Stimulated activated CD8-positive, alpha-beta memory T cell treated with anti-CD3 and anti-CD28 coated beads, Interleukin-7, amount 100 ng/mL, for 1 hour (primary cell): ENCODE data around the gene PGM5.

Source experiments
- DNase-seq, 2 donors: peaks; one replicate each; pipeline ENCODE4 v3.0.0-alpha.2; 2020; ENCODE audit warnings: low read depth in 2 of 2

The PGM5 gene

DNA sequence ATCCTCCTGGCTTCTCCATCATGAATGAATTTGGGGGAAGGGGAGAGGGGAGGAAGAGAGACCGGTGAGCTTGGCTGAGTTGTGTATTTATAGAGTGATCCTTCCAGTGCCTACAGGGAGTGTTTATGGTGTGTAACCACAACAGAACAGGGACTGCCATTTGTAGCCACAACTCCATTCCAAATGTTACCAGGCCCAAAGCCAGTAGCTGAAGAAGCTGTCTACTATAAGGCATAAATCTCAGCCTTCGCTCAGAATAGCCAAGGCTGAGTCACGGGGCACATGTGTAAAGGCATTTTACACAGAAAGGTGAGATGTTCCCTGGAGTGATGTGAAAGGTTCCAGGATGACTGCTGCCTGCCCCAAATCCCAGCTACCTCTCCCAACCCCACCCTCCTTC, 181.8 kb downstream of the PGM5 start:
- DNase-seq: no peak

GRCh38 chr9:68540712-68541535, 184.5 kb downstream of the PGM5 start, which contains the start of gene TMEM252:
Gene TMEM252 (minus strand): TSS chr9:68540883. CDS start chr9:68540814, 69 bp downstream.
- DNase-seq: no peak

DNA sequence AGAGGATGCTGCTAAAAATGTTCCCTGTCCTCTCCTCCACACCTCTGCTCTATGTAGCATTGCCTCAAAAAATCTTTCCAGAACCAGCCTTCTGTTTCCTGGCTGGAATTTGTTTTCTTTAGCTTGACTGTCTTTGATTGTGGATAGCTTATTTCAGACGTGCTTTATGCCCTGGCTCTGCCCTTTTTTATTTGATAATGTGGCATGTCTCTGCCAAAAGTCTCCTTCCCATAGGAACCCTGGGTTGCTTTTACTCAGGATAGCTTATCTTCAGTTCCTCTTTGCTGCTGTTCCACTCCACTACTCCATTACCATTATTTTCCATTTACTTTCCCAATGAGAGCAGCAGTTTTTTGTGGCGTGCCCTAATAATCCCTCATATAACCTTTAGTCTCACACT, 185.2 kb downstream of the PGM5 start:
- DNase-seq: no peak

DNA sequence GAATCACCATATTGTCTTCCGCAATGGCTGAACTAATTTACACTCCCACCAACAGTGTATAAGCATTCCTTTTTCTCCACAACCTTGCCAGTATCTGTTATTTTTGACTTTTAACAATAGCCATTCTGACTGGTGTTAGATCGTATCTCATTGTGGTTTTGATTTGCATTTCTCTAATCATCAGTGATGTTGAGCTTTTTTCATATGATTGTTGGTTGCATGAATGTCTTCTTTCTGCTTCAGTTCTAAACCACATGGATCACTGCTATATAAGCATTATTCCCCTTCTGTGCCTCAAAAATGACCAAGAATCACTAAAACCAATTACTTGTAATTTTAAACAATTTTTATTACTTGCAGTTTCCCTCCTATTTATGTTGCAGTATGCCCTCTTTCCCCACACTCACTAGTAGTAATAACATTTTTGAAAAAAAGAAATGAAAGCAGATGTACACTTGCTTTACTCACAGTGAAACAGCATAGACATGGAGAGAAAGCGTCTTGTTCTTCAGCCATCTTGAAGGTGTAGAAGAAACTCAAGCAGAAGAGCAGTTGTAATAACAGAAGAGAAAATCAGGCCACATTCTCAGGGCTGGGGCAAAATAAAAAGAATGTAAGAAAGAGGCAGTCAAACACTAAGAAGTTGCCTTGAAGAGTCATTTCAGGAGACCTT, 188.8 kb downstream of the PGM5 start:
- DNase-seq: no peak

- DNase-seq: no peak
These were observed 190.4 kb downstream of the PGM5 start for GRCh38 chr9:68546596-68547390.

- DNase-seq: no peak
These were observed 191.0 kb downstream of the PGM5 start for GRCh38 chr9:68547417-68547816.

DNA sequence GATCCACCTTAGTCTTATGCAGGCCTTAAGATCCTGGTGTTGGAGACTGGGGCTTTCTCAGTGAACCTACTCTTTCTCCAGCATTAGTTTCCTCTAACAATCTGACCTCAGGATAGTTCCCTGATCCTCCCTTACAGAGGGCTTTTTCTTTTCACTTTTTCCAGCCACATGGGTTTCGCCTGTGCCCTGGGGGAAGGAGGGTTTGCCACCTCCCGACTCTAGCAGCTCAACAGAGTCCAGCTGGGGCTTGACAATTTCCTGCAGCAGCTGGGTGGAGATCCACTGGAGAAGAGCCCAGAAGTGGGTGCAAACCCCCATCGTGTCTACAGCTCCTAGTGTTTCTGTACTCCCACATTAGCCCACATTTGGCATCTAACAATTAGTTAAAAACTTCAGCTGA, 191.8 kb downstream of the PGM5 start:
- no peak for DNase-seq

DNA sequence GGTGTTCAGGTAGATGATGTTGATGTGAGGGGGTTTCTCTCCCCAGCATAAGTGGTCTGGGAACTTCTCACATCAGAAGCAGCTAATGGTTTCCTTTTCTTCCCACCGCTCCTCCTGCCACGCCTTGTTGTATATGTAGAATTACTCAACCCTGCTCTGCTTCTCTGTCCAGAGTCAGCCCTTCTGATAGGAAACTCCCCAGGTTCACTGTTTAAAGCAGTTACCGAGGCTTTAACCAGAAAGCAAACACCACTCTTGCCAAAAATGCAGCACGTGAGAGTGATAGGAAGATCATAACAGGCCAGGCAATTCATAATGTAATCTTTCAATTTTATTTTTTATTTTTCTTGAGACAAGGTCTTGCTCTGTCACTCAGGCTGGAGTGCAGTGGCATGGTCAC, 194.8 kb downstream of the PGM5 start:
- no peak for DNase-seq

- no peak for DNase-seq
These were observed 196.5 kb downstream of the PGM5 start for GRCh38 chr9:68552700-68553476.

- no peak for DNase-seq
These were observed 199.2 kb downstream of the PGM5 start for GRCh38 chr9:68555437-68556150.

DNA sequence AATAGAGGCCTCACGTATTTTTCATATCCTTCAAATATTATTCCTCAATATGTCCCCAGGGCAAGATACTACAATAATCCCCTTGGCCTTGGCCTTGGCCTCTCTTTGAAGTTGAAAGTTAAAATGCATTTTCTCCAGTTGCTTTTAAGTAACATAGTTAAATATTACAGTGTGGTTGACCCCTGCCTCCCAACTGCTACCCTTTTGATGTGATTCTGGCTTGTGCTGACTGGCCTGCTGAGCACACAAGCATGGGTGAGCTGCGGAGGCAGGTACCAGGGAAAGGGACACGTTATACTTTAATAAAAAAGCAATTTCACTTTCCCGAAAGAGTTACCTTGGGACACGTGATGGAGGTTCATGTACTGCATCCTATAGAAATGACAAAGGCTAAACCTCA, 202.1 kb downstream of the PGM5 start:
- no peak for DNase-seq

DNA sequence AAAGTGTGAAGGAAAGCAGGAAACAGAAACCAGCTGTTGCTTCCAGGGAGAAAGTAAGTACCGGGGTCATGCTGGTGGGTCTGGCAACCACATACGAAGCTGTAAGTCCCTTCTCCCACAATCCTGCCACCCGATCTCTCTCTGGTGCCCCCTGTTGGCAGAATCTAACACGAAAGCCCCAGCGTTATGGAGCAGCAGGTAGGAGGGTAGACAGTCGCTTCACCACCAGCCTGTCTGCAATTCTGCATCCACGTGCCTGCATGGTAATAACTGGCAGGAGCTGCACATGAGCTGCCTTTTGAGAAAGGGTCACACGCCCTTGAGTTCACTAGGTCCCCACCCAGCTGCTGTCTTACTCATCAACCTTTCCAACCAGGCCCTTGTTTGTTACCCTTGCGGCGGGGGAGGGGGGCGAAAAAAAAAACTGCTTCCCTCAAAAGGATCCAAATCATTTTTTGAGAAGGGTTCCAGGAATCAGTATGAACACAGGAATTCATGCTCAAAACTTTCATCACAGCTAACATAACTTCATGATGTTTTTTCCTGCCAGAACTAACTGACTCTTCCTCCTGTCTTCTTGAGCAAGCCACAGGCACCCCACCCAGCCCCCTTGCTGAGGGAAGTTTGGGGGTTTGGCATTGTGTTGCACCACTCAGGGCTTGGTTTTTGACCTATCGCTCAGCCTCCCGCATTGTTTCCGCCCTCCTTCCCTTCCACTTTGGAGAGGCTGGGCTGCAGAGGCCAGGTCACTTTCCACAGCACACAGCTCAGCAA, 203.8 kb downstream of the PGM5 start:
- peak in 1 of 2 donors; percentile 3 for DNase-seq

DNA sequence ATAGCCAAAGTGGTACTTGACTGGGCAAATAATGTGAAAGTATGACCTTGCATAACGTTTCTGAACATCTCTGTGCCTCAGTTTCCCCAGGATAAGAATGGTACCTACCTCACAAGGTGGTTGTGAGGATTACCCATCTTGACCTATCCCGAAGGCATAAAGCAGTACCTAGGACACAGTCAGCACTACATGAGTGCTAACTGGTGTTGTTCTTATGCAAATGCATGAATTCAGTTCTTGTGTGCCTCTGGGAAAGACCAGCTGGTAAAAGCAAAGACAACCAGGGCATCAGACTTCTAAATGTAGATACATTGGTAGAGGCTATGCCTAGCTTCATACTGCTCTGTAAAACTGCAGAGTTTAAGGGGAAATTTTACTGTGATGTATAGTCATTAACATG, 206.1 kb downstream of the PGM5 start:
- DNase-seq: no peak

GRCh38 chr9:68567565-68567964, 211.2 kb downstream of the PGM5 start:
- DNase-seq: no peak

GRCh38 chr9:68574150-68574549, 217.7 kb downstream of the PGM5 start:
- no peak for DNase-seq

DNA sequence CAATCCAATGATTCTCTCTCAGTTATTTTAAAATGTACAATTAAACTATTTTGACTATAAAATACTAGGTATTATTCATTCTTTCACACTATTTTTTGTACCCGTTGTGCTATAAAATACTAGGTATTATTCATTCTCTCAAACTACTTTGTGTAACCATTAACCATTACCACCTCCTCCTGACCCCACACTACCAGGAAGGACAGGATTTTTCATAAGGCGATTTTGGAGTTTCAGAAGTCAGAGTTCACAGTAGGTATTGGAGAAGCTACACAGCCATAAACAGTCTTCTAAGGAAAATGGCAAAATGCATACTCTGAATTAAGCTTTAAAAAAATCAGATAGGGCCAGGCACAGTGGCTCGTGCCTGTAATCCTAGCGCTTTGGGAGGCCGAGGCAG, 219.4 kb downstream of the PGM5 start:
- no peak for DNase-seq

DNA sequence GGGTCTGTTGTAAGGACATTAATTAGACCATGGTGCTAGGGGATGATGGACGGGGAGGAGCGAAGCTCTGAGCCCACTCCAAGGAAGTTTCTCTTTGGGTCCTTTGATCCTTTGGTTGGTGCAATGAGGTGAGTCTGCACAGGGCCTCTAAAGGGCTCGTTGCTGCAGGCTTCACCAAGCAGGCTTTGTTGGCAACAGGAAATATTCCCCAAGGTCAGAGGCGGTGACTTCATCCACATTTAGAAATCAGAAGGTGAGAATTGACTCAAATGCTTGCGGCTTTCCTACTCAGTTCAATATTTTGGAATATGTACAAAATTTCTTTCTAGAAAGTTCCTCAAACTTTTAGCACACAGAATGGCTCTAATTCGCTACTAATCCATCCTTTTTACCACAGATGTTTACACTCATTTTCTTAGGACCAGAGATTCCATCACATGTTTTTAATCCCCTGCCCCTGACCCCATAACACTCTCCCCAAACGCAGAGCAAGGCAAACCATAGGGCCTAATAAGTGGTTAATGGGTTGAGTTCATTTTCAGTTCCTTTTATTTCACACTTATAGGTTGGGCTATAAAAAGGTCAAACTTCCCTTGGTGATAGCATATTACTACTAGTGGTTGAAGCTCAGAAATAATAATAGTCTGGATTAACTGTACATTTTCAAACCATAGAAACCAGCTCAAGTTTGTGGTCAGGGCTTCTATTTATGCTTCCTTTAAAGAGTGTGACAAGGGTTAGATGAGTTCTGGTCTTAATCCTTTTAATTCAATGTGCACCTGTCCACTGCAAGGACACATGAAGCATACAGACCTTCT, 221.6 kb downstream of the PGM5 start:
- DNase-seq: no peak
